Measurements from ENCODE around the gene CCDC188.

The CCDC188 gene

DNA sequence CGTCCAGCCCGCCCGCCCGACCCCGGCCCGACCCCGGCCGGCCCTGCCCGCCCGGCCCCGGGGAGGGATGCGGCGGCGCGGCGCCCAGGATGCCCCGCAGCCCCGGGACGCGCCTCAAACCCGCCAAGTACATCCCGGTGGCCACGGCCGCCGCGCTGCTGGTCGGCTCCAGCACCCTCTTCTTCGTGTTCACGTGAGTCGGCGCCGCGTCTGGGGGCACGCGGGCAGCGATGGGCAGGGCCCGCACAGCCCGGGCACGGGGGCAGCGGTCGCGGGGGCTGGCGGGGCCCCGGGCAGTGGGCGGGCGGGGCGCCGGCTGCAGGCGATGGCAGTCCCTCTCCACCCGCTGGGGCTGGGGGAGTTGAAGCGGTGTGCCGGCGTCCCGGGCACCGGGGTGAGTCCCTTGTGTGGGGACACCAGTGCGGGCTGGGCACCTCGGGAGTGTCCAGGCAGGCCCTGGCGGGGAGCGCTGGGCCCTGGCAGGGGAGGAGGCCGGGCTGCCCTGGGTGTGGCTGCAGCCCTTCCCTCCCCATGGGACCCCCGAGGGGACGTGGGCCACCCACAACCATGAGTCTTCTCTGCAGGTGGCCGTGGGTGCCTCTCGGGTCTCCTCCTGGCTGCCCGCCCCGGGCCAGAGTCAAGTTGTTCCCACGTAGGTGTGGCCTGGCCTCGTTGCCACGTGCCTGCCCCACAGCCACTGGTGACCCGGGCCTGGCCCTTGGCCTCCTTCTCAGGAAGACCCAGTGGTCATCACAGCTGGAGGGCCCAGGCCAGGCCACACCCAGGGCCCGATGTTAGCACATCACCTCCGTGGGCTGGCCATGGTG, 18.8 kb downstream of the CCDC188 start:
- FAIRE-seq, result no peak

DNA sequence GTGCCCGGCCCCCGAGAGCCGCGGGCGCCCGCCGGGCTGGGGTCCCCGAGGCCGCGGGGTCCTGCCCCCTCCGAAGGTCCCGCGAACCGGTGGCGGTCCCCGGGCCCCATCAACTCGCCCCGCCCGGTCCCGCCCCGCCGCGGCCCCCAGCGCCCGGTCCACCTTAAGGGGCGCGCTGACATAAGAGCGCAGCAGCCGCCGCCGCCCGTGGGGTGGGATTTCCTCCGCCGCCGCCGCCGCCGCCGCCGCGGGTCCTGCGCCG, 19.3 kb downstream of the CCDC188 start, which contains the start of gene ZDHHC8:
ZDHHC8 (plus strand) TSS at position 208 of the 262 bp plus-strand sequence. CDS start 144 bp downstream, outside the sequence.
- FAIRE-seq, result no peak

DNA sequence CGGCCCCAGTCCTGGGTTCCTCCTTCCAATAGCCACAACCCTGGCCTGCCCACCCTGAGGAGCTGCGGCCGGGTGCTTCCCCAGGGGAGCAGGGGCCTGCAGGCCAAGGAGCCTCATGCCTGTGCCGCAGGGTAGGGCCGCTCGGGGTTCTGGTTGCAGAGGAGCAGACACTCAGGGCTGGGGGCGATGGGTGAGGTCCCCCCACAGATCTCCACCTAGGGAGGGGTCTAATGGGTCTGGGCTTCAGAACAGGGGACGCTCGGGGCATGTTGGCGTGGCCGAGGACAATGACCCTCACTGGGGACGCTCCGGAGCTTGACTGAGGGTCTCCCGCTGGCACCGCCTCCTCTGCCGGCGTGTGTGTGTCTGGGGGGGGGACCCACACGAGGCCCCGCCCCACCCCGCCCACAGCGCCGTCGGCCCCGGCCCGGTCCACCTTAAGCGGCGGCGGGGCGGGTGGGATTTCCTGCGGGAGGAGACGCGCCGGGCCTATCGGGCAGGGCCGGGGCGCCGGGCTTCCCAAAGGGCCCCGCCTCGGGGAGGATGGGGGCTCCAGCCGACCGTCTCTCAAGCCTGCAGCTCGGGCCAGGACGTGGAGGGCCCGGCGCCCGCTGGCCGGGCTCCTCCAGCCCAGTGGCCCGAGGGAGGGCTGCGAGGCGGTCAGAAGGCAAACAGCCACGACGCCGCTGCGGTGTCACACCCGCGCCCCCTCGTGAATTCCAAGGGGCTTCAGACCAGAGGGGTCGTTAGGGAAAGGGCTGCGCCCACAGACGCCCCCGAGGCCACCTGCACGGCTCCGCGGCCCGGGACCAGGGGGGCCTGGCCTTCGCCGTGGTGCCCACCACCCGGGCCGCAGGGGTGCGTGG, 19.9 kb downstream of the CCDC188 start:
- no peak for FAIRE-seq

DNA sequence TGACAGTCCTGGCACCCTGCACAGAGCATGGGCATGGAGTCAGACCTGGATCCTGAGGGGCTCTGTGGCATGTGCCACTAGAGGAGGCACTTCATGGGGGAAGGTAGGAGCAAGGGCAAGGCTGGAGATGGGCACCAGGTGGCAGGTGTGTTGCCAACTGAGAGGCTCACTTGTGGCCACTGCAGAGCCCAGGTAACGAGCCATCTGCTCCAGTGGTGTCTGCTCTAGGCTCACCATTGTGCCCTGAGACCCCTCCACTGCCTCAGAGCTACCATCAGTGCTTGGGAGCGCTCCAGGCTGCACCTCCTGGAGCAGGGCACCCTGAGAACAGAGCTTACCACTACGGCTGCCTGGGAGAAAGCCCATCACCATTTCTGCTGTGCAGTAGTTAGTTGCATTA, 20.5 kb downstream of the CCDC188 start:
- FAIRE-seq, result no peak

DNA sequence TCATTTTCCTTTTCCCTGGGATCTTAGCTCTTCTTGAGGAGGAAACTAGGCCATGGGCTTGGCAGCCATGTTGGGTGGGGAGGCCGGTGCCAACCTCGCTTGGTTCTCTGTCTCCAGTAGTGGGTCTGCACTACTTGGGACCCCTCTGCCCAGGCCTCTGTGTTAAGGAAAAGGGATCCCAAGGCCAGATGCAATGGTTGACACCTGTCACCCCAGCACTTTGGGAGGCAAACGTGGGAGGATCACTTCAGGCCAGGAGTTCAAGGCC, 21.2 kb downstream of the CCDC188 start:
- no peak for FAIRE-seq

DNA sequence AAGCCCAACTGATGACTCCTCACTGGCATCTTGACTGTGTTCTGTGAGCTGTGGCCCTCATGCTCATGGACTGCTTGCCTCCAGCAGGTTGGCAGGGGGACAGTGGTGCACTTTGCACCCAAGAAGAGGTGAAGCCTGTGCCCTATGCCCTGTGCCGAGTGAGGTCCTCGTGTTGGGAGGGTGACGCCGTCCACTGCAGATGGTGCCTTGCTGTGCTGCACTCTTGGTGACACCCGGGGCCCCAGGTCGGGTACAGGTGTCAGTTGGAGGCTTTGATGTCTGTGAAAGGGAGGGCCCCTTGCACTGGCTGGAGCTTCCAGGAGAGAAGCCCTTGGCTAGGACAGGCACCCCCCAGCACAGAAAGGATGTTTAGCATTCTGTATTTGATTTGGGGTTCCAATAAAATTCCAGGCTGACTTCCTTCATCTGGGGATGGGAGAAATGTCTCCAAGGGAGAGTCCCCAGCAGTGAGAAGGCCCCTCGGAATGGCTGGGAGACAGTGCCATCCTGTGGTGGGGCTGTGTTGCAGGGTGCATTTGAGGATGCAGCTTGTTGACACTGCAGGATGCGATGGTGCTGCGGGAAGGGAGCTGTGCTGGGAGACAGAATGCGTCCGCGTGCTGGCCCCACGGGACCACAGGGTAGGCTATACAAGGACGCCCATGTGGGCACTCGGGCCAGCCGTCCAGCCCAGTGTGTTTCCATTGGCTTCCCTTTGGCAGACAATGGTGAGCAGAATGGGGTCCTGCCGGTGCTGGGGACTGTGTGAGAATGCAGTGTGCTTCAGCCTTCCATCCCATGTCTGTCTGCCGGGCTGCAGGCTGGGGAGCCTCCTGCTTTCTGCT, 21.7 kb downstream of the CCDC188 start:
- FAIRE-seq, result no peak

DNA sequence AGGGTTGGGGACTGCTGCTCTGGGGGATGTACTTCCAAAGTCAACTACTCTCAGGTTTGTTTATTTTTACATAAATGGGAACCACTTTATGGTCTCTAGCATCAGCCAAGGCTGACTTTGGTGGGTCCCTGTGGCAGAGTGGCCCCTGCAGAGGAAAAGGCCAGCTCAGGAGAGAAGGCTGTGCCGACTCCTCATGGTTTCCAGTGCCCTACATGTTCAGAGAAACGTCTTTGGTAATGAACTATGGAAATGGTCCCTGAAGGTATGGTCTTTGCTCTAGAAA, 22.3 kb downstream of the CCDC188 start:
- FAIRE-seq, result no peak

DNA sequence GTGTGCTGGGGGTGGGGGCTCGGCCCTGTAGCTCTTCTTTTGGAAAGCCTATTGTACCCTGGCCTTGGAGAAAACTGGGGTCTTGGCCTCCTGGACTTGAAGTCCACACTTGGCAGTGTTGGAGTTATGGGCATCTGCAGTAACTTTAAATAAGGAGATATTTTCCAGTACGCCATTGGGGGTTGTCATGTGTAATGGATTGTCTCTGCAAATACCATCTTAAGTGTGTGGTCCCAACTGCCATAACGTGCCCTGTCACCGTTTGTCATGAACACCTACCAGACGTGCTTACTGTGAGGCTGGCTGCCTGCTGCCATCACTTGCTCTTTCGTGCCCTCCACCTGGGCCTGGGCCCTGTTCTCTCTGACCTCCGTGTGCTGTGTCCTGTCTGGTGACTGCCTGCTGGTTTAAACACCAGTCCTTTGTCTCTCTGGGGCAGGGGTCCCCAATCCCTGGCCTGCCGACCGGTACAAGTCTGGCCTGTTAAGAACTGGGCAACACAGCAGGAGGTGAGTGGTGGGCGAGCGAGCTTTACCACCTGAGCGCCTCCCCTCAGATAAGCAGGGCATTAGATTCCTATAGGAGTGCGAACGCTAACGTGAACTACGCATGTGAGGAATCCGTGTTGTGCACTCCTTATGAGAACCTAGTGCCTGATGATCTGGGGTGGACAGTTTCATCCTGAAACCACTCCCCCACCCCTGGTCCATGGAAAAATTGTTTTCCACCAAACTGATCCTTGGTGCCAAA, 22.8 kb downstream of the CCDC188 start:
- FAIRE-seq, result no peak

DNA sequence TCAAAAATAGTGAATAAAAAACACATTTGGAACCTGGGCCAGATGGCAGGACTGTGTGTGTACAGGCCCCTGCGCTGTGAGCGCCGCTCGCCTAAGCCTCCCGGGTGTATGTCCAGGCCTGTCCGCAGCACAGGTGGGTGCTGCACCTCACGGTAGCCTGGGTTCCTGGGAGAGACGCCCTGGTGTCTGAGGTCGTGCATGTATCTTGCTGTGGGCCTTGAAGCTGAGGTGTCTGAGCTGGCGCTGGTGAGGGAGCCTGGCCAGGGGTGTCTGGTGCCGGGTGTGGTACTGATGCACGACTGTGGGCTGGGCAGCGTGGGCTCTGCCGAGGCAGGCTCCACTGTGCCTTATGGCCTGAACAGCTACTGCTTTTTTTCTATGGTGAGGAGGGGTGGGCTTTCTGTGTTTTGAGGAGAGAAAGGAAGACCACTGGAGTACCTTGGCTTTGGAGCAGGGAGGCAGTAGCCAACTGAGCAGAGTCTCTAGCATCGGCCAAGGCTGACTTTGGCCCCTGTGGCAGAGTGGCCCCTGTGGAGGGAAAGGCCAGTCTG, 23.5 kb downstream of the CCDC188 start:
- FAIRE-seq, result no peak

DNA sequence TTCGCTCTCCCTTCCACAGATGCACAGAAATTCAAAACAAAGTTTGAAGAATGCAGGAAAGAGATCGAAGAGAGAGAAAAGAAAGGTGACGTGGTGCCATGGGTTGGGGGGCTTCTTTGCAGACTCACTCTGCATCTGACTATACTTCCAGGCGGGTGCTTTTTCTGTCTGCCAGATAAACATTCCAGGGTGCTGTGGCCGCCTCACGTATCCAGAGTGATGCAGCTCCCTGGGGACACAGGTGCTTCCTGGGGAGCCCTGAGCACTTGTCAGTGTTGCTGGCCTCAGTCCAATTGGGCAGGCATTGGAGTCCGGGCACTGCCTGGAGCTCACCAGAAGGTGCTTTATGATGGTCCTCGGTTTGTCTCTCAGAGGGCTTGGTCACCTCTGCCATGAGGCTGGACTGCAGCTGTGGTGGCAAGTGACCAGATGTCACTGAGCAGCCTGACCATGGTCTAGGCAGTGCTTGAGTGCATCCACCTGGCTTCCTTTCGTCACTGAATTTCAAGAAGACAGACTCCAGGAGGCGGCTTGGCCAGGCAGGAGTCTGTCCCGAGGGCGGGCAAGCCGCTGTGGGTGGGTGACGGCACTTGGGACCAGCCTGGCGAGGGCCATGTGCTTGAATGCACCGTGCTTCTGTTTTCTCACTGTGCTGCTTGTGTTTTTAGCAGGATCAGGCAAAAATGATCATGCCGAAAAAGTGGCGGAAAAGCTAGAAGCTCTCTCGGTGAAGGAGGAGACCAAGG, 24.4 kb downstream of the CCDC188 start:
- no peak for FAIRE-seq

DNA sequence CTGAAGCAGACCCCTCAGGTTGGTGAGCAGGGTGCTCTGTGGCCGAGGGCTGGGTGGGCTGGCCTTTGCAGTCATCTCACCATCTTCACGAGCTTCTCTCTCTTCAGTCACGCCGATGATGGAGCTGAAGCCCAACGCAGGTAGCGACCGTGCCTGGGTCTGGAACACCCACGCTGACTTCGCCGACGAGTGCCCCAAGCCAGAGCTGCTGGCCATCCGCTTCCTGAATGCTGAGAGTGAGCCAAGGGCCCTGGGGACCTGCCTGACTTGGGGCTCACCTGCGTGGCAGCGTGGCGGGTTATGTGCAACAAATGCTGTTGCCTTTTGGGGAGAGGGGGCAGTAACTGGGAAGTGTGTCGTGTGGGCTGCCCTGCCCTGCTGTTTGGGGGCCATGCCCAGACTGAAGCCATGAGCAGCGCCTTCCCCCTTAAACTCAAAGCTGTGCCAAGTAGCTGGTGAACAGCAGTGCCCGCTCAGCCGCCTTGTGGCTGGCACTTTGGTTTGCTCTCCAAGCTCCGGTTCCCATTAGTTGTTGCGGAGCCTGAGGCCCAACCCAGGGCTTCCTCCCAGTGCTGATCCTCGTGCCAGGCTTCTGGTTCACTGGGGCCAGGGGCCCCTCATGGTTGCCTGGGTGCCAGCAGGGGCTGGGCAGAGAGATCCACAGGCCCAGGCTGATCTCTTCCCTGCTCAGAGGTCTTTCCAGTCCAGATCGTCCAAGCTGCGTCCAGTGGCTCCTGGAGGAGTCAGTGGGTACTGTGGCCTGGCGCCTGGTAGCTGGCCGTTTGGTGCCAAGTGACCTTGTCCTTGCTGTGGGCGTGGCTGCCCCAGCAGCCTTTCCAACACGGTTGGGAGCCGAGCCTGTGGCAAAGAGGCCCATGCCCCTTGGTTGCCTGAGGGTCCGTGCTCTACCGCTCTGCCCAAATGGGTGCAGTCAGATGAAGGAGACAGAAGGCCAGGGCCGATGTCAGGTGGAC, 25.4 kb downstream of the CCDC188 start:
- FAIRE-seq, result no peak

DNA sequence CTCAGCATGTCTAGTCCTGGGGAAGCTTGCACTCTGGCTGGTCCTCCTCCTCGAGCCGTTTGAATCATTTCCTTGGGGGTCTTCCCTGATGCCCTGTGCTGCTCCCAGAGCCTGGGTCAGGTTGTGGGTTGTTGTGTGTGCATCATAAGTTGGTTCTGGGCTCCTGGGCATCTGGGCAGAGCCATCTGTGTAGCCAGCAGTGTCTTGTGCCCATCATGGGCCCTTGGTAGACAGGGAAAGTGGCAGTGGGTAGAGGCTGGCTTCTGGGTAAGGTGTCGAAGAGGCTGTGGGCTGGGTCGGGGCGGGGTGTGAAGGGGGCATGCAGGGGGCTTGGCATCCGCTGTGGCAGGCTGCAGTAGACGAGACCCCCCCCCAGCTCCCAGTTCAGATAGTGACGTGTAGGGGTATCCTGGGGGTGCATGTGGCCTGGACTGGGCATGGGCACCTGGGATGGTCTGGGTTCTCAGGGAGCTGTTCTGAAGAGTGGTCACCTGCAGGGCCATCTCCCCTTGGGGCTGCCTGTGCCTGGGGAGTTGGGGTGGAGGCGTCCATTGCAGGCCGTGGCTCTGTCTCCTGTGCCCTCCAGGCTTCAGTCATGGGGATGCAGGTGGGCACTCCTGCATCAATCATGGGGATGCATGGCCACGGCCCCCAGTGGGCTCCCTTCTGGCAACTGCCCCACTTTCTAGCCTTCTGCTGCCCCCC, 26.6 kb downstream of the CCDC188 start:
- FAIRE-seq, result no peak

DNA sequence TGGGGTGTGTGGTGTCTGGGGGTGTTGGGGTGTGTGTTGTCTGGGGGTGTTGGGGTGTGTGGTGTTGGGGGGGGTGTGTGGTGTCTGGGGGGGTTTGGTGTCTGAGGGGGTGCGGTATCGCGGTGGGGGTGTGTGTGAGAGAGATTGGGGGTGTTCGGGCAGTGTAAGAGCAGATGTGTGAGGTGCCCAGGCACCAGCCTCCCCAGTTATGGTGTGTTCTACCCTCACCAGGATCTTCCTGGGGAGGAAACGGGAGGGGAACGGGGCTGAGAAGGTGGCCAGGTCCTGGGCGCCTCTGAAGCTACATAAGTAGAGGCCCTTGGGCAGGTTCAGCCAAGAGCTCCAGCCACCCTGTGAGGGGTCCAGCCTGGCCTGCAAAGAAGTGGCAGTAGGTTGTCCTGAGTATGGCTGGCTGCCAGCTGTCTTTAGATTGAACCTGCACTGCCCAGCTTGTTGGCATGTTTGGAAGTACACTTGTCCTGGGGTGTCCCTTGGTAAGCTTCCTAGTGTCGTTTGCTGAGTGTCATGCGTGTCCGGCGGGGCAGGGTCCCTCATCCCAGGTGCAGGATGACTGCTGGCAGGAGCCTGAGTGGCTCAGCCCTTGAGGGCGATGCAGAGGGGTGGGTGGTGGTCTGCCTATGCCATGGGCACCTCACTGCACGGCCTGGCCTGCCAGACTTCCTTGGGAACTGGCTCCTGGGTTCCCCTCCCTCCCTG, 27.3 kb downstream of the CCDC188 start:
- no peak for FAIRE-seq

DNA sequence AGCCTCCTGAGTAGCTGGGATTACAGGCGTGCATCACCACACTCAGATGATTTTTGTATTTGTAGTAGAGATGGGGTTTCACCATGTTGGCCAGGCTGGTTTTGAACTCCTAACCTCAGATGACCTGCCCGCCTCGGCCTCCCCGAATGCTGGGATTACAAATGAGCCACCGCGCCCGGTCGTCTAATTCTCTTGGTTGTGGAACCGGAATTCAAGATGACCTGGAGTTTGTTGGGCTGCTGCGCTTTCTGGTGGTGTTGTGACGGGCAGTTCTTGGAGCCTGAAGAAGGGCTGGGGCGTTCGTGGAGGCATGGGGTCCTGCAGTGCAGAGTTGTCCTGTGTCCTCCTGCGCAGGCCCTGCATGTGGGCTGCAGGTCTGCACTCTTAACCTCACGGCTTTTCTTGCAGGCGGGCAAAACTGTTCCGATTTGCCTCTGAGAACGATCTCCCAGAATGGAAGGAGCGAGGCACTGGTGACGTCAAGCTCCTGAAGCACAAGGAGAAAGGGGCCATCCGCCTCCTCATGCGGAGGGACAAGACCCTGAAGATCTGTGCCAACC, 28.9 kb downstream of the CCDC188 start:
- no peak for FAIRE-seq

DNA sequence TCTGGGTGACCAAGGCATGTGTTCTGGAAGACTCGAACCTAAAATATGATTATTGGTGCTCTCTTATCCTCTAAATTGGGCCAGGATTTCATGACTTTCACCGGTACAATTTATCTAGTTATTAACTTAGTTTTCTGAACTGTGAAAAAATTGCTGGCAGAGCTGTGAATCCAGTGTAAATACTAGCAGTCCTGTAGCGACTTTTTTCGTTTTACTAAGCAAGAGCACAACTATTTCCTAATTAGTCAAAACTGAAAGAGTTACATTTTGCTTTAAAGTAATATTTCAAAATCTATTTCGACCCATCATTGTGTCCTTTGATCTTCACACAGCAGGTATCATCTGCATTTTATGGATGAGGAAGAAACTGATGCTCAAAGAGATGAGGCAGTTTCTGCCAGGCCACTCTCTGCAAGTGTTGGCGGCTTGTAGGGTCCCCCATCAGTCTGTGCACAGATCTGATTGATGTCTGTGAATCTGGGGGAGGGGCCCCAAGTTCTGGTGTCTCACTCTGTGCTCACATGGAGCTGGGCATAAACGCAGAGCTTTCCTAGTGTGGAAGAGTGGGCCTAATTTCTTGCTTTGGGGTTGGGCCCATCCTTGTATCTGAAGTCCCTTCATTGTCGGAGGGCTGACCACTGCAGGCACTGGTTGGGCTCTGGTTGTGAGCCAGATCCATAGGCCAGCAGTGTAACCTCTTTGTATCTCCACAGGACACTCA, 32.4 kb downstream of the CCDC188 start:
- FAIRE-seq, result no peak

DNA sequence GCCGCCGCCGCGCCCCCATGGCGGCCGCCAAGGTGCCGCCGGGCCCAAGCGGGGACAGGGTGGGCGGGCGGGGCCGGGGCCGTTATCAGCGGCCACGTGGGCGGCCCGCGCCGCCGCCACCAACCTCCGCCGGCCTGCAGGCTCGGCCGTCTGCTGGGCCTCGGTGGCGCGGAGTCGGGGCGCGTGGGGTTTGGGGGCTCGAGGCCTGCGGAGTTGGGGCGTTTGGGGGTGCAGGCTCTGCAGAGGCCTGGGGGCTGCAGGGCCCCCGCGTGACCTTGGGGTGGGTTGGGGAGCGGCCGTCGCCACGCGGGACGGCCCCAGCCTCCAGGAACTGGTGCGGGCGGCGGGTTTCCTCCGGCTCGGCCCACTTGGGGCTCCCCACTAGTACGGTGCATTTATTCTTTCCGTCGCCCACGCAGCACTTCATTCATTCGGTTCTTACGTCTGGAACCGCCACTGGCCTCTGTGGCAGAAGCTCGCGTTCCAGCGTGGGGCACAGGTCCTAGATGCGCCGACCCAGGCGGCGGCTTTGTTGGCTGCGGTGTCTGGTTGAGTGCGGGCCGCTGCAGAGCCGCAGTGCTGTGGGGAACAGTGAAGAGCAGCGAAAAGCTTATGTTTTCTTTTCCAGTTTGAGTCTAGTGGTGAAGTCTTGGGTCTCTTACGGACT, 33.1 kb downstream of the CCDC188 start:
- no peak for FAIRE-seq

DNA sequence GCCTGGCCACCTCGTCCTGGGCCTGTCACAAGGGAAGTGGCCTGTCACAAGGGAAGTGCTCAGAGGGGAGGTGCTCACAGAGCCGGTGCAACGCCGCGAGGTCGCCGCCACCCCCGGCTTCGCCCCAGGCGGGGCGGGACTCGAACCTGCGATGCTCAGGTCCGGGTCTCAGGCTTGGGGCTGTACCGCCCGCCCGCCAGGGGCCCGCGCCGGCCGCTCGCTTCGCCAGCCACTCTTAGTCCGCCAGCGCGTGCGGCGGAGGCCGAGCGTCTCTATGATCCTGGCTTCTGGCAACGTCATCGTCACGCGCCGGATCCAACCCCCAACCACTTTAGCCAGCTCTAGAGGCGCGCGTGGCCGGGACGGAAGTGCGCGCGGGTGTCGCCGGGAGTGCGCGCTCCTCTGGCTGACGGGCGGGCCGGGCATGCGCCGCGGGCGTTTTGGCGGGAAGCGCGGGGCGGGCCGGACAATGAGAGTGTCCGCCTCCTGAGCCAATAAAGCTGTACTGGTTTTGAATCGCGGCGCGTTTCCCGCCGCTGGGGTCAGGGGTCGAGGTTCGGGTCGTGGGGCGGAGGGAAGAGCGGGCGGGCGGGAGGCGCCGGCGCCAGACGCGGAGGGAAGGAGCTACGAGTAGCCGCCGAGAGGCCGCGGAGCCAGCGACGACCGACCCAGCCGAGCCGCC, 33.8 kb downstream of the CCDC188 start, which contains the start of gene TRMT2A:
TRMT2A (minus strand) TSS at position 276 of the 682 bp plus-strand sequence. CDS start 320 bp downstream, outside the sequence.
- FAIRE-seq, result no peak
